Hepatocyte (in vitro differentiated cells): ENCODE results near the gene KCNJ14.

Experiments
- CTCF ChIP-seq: fragments of 200-600 bp; sonication (generic); IDR thresholded peaks from 2 replicates; pipeline ENCODE4 v1.5.1; 2016; ENCODE audit warnings: antibody characterized with exemption, mild to moderate bottlenecking; ENCODE audit not compliant: poor library complexity
- EZH2phosphoT487 ChIP-seq: fragments of 200-600 bp; sonication (generic); IDR thresholded peaks from one replicate; pipeline ENCODE4 v1.6.1; 2018; ENCODE audit warnings: antibody characterized with exemption, mild to moderate bottlenecking, low read depth, moderate library complexity; ENCODE audit not compliant: unreplicated experiment, severe bottlenecking

DNA sequence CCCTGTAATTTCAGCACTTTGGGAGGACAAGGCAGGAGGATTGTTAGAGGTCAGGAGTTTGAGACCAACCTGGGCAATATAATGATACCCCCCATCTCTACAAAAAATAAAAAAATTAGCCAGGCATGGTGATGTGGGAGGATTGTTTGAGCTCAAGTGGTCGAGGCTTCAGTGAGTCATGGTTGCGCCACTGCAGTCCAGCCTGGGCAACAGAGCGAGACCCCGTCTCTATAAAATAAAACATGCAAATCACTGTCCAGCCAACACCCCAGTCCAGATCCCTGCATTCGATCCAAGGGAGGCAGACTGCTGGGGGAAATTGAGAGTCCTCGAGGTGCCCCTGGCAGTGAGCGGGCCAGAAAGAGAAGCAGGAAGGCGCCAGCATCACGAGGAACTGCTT lies 20.8 kb downstream of the KCNJ14 start:
- no peak for TF ChIP-seq CTCF
- TF ChIP-seq EZH2phosphoT487 = no peak
